ENCODE measurements around the gene CRISPLD2. TPM values are rescaled to one million over a fixed set of nuclear protein-coding genes. Genes with fewer than 3 reads are reported as not detected.

CRISPLD2 gene
- total and polyA plus RNA-seq, 7 experiments from 2014 or later = 0.38 to 14.4 (median 0.82) TPM

GRCh38 chr16:84820305-84820684, 510 bp downstream of the CRISPLD2 start:
- peak overlapping the region in 4 of 9 donors; percentile 14 to 62 (median 34) for H3K27ac Mint-ChIP-seq
- peaks cover 0 to 2% (median 0%) of the 10 kb centered on the region in 11 donors for H3K9me3 Mint-ChIP-seq
- peaks cover 9 to 20% of the 10 kb centered on the region in 2 donors for H3K4me1 ChIP-seq (ENCODE audit: control insufficient read depth in 2 of 2, insufficient read depth in 2 of 2, low read length in 2 of 2)
- peak overlapping the region; percentile 55 for H3K4me3 ChIP-seq (ENCODE audit: low read length)
- no peaks in the 10 kb centered on the region for H3K36me3 ChIP-seq (ENCODE audit: control insufficient read depth in 2 of 3, insufficient read depth in 3 of 3, low read length in 3 of 3)
- ChIA-PET CTCF (interaction anchor here (0.8 kb wide), 1 partner anchor 8 kb away, joined by 3 read pairs; no protein-coding TSS in a partner anchor), POLR2A (interaction anchor here (0.9 kb wide), 1 partner anchor 9 kb away, joined by 4 read pairs; no protein-coding TSS in a partner anchor)
- H3K4me3 Mint-ChIP-seq = peak overlapping the region; percentile 75 to 87 (median 82)
- DNase-seq = no peak
- peaks cover 0 to 5% (median 0%) of the 10 kb centered on the region in 5 donors for H3K36me3 Mint-ChIP-seq
- intact Hi-C loops (cut with micrococcal nuclease) = loop anchor here in 1 of 2 donors (2.0 kb wide), 1 partner anchor 65 kb away; no protein-coding TSS in a partner anchor
- peaks cover 0 to 52% (median 18%) of the 10 kb centered on the region in 5 donors for H3K27me3 Mint-ChIP-seq
- no peak for ATAC-seq
- no peaks in the 10 kb centered on the region for H3K9me3 ChIP-seq (ENCODE audit: control insufficient read depth in 2 of 3, low read length in 3 of 3)
- peaks cover 11 to 31% (median 19%) of the 10 kb centered on the region in 7 donors for H3K4me1 Mint-ChIP-seq
- H3K27me3 ChIP-seq (ENCODE audit: control insufficient read depth in 2 of 2, insufficient read depth in 2 of 2, low read length in 2 of 2) = peaks cover 3 to 5% of the 10 kb centered on the region in 2 donors
- no peak overlapping the region for H3K27ac ChIP-seq (ENCODE audit: low read depth, low read length)

- ATAC-seq (no peak), DNase-seq (no peak)
- Mint-ChIP-seq H3K27me3 (peaks cover 0 to 49% (median 18%) of the 10 kb centered on the region in 5 donors), H3K4me3 (peak overlapping the region in 9 of 10 donors; percentile 75 to 87 (median 84)), H3K9me3 (peaks cover 0 to 2% (median 0%) of the 10 kb centered on the region in 11 donors), H3K4me1 (peaks cover 11 to 31% (median 19%) of the 10 kb centered on the region in 7 donors), H3K27ac (peak overlapping the region in 3 of 9 donors; percentile 14 to 62 (median 44)), H3K36me3 (peaks cover 0 to 5% (median 0%) of the 10 kb centered on the region in 5 donors)
- intact Hi-C loops (cut with micrococcal nuclease) = loop anchor here in 1 of 2 donors (2.0 kb wide), 1 partner anchor 66 kb away; no protein-coding TSS in a partner anchor
- Histone ChIP-seq H3K36me3 (ENCODE audit: control insufficient read depth in 2 of 3, insufficient read depth in 3 of 3, low read length in 3 of 3) (no peaks in the 10 kb centered on the region), H3K4me1 (ENCODE audit: control insufficient read depth in 2 of 2, insufficient read depth in 2 of 2, low read length in 2 of 2) (peaks cover 9 to 20% of the 10 kb centered on the region in 2 donors), H3K9me3 (ENCODE audit: control insufficient read depth in 2 of 3, low read length in 3 of 3) (no peaks in the 10 kb centered on the region), H3K27ac (ENCODE audit: low read depth, low read length) (no peak overlapping the region), H3K27me3 (ENCODE audit: control insufficient read depth in 2 of 2, insufficient read depth in 2 of 2, low read length in 2 of 2) (peaks cover 3 to 5% of the 10 kb centered on the region in 2 donors), H3K4me3 (ENCODE audit: low read length) (no peak overlapping the region)
- CTCF ChIA-PET = interaction anchor here (0.8 kb wide), 1 partner anchor 9 kb away, joined by 3 read pairs; no protein-coding TSS in a partner anchor
- POLR2A ChIA-PET = no interaction called here
Observed at GRCh38 chr16:84820771-84821170, 986 bp downstream of the CRISPLD2 start.

- peaks cover 0 to 5% (median 0%) of the 10 kb centered on the region in 5 donors for H3K36me3 Mint-ChIP-seq
- ChIA-PET CTCF (interaction anchor here (0.6 kb wide), 1 partner anchor 157 kb away, joined by 3 read pairs; no protein-coding TSS in a partner anchor), POLR2A (no interaction called here)
- no peak overlapping the region for H3K27ac Mint-ChIP-seq
- peaks cover 9 to 20% of the 10 kb centered on the region in 2 donors for H3K4me1 ChIP-seq (ENCODE audit: control insufficient read depth in 2 of 2, insufficient read depth in 2 of 2, low read length in 2 of 2)
- peak overlapping the region in 6 of 10 donors; percentile 18 to 79 (median 21) for H3K4me3 Mint-ChIP-seq
- no peak overlapping the region for H3K27ac ChIP-seq (ENCODE audit: low read depth, low read length)
- ATAC-seq (no peak), DNase-seq (no peak)
- H3K4me3 ChIP-seq (ENCODE audit: low read length) = no peak overlapping the region
- peaks cover 0 to 2% (median 0%) of the 10 kb centered on the region in 11 donors for H3K9me3 Mint-ChIP-seq
- peaks cover 0 to 48% (median 18%) of the 10 kb centered on the region in 5 donors for H3K27me3 Mint-ChIP-seq
- peaks cover 11 to 31% (median 19%) of the 10 kb centered on the region in 7 donors for H3K4me1 Mint-ChIP-seq
- H3K27me3 ChIP-seq (ENCODE audit: control insufficient read depth in 2 of 2, insufficient read depth in 2 of 2, low read length in 2 of 2) = peaks cover 3 to 5% of the 10 kb centered on the region in 2 donors
- no peaks in the 10 kb centered on the region for H3K36me3 ChIP-seq (ENCODE audit: control insufficient read depth in 2 of 3, insufficient read depth in 3 of 3, low read length in 3 of 3)
- intact Hi-C loops (cut with micrococcal nuclease) = loop anchor here in 1 of 2 donors (2.0 kb wide), 1 partner anchor 66 kb away; no protein-coding TSS in a partner anchor
- H3K9me3 ChIP-seq (ENCODE audit: control insufficient read depth in 2 of 3, low read length in 3 of 3) = no peaks in the 10 kb centered on the region
Observed at GRCh38 chr16:84821179-84821578, 1.4 kb downstream of the CRISPLD2 start.

DNA sequence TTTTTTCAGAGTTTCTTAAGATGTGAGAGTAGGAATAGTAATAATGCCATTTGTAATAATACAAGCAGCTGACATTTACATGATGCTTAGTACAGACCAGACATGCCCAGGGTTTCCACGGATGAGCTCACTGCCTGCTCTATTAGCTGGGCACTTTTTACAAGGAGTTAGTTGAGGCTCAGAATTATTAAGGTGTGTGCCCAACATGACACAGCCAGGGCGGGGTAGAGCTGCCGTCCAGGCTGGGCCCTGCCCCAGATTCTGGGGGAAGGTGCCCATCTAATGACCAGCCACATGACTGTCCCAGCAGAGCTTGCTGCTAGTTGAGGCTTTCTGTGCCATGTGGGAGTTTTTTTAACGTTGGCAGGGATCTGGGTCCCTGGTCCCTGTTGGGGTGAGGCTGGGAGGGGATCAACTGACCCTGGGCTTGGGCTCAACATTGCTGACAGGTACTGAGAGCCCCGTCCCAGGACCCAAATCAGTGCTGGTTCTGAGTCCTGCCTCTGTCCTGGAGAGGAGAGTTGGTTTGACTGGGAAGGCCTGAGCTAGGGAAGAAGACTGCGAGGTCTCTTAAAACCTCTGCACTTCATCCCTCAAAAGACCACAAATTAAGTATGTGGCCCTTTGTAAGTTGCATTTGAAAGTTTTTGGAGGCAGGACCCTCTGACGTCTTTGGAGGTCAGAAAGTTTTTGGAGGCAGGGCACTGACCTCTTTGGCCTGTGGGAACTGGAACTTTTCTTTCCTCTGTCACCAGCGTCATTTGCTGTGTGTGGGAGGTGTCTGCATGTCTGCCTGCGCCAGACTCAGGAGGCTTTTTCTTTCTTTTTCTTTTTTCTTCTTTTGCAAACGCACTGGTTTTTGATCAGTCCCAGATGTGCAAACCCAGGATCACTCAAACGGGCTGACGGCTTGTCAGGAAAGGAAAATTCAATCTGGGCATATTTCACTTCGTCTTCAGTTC, 2.2 kb downstream of the CRISPLD2 start:
- Mint-ChIP-seq H3K9me3 (peaks cover 0 to 2% (median 0%) of the 10 kb centered on the region in 11 donors), H3K4me3 (peak overlapping the region in 3 of 10 donors; percentile 19 to 28 (median 21)), H3K27me3 (peaks cover 0 to 48% (median 18%) of the 10 kb centered on the region in 5 donors), H3K4me1 (peaks cover 11 to 31% (median 19%) of the 10 kb centered on the region in 7 donors), H3K36me3 (peaks cover 0 to 5% (median 0%) of the 10 kb centered on the region in 5 donors), H3K27ac (no peak overlapping the region)
- ChIA-PET POLR2A (no interaction called here), CTCF (interaction anchor here (0.6 kb wide), 1 partner anchor 156 kb away, joined by 3 read pairs; no protein-coding TSS in a partner anchor)
- DNase-seq = no peak
- no peak for ATAC-seq
- Histone ChIP-seq H3K36me3 (ENCODE audit: control insufficient read depth in 2 of 3, insufficient read depth in 3 of 3, low read length in 3 of 3) (no peaks in the 10 kb centered on the region), H3K9me3 (ENCODE audit: control insufficient read depth in 2 of 3, low read length in 3 of 3) (no peaks in the 10 kb centered on the region), H3K27ac (ENCODE audit: low read depth, low read length) (no peak overlapping the region), H3K27me3 (ENCODE audit: control insufficient read depth in 2 of 2, insufficient read depth in 2 of 2, low read length in 2 of 2) (peaks cover 3 to 5% of the 10 kb centered on the region in 2 donors), H3K4me1 (ENCODE audit: control insufficient read depth in 2 of 2, insufficient read depth in 2 of 2, low read length in 2 of 2) (peaks cover 9 to 20% of the 10 kb centered on the region in 2 donors), H3K4me3 (ENCODE audit: low read length) (no peak overlapping the region)
- intact Hi-C loops (cut with micrococcal nuclease) = loop anchor here in 1 of 2 donors (2.0 kb wide), 1 partner anchor 67 kb away; no protein-coding TSS in a partner anchor

- Histone ChIP-seq H3K27ac (ENCODE audit: low read depth, low read length) (no peak overlapping the region), H3K36me3 (ENCODE audit: control insufficient read depth in 2 of 3, insufficient read depth in 3 of 3, low read length in 3 of 3) (no peaks in the 10 kb centered on the region), H3K4me1 (ENCODE audit: control insufficient read depth in 2 of 2, insufficient read depth in 2 of 2, low read length in 2 of 2) (peaks cover 9 to 20% of the 10 kb centered on the region in 2 donors), H3K9me3 (ENCODE audit: control insufficient read depth in 2 of 3, low read length in 3 of 3) (no peaks in the 10 kb centered on the region), H3K27me3 (ENCODE audit: control insufficient read depth in 2 of 2, insufficient read depth in 2 of 2, low read length in 2 of 2) (peaks cover 3 to 5% of the 10 kb centered on the region in 2 donors), H3K4me3 (ENCODE audit: low read length) (no peak overlapping the region)
- POLR2A ChIA-PET = no interaction called here
- intact Hi-C loops (cut with micrococcal nuclease) = no loop called here
- H3K4me3 Mint-ChIP-seq = no peak overlapping the region
- ATAC-seq (no peak), DNase-seq (no peak)
- CTCF ChIA-PET = interaction anchor here (0.7 kb wide), 1 partner anchor 438 kb away, joined by 3 read pairs; no protein-coding TSS in a partner anchor
- H3K4me1 Mint-ChIP-seq = peaks cover 11 to 31% (median 19%) of the 10 kb centered on the region in 7 donors
- H3K27ac Mint-ChIP-seq = no peak overlapping the region
- peaks cover 0 to 46% (median 22%) of the 10 kb centered on the region in 5 donors for H3K27me3 Mint-ChIP-seq
- peaks cover 0 to 8% (median 0%) of the 10 kb centered on the region in 5 donors for H3K36me3 Mint-ChIP-seq
- H3K9me3 Mint-ChIP-seq = peaks cover 0 to 2% (median 0%) of the 10 kb centered on the region in 11 donors
Observed at GRCh38 chr16:84822990-84823389, 3.2 kb downstream of the CRISPLD2 start.

DNA sequence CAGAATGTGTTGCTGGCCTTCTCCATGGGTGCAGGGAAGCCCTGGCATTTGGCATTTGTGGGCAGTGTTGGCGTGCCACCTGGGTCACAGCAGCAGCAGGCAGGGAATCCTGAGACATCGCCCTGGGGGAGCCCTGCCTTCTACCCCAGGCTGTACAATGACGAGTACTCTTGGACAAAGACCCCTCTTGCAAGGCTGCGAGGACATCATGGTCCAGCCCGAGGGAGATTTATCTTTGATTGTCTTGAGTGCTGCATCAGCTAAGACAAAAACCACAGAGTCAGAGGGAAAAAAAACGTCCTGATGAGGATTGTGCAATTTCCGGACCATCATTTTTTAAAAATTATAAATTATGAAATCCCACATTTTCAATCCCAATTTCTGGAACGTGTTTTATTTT, 3.7 kb downstream of the CRISPLD2 start:
- POLR2A ChIA-PET = no interaction called here
- CTCF ChIA-PET = interaction anchor here (0.7 kb wide), 1 partner anchor 437 kb away, joined by 3 read pairs; no protein-coding TSS in a partner anchor
- peaks cover 9 to 20% of the 10 kb centered on the region in 2 donors for H3K4me1 ChIP-seq (ENCODE audit: control insufficient read depth in 2 of 2, insufficient read depth in 2 of 2, low read length in 2 of 2)
- H3K4me3 ChIP-seq (ENCODE audit: low read length) = no peak overlapping the region
- Mint-ChIP-seq H3K27ac (no peak overlapping the region), H3K4me1 (peaks cover 11 to 31% (median 19%) of the 10 kb centered on the region in 7 donors), H3K4me3 (no peak overlapping the region), H3K9me3 (peaks cover 0 to 2% (median 0%) of the 10 kb centered on the region in 11 donors), H3K27me3 (peaks cover 0 to 44% (median 27%) of the 10 kb centered on the region in 5 donors), H3K36me3 (peaks cover 0 to 8% (median 0%) of the 10 kb centered on the region in 5 donors)
- ATAC-seq = no peak
- intact Hi-C loops (cut with micrococcal nuclease) = no loop called here
- no peak for DNase-seq
- no peak overlapping the region for H3K27ac ChIP-seq (ENCODE audit: low read depth, low read length)
- no peaks in the 10 kb centered on the region for H3K36me3 ChIP-seq (ENCODE audit: control insufficient read depth in 2 of 3, insufficient read depth in 3 of 3, low read length in 3 of 3)
- H3K9me3 ChIP-seq (ENCODE audit: control insufficient read depth in 2 of 3, low read length in 3 of 3) = no peaks in the 10 kb centered on the region
- peaks cover 3 to 5% of the 10 kb centered on the region in 2 donors for H3K27me3 ChIP-seq (ENCODE audit: control insufficient read depth in 2 of 2, insufficient read depth in 2 of 2, low read length in 2 of 2)

Data from naive thymus-derived CD4-positive, alpha-beta T cell (primary cell).